Embryonic facial prominence (tissue), 1 donor: ENCODE data around the gene ARSJ.
A peak's percentile ranks its signal among the peaks of the same experiment; 100 is the strongest.
"Not testable (repeated sequence)": the region's sequence is repeated elsewhere in the genome, so short reads cannot be mapped to it uniquely, and the experiment has no call there.

Source experiments
- DNase-seq: peaks from one replicate; pipeline ENCODE4 v3.0.0-alpha.2; 2016; ENCODE audit errors: extremely low spot score

ARSJ gene

DNA sequence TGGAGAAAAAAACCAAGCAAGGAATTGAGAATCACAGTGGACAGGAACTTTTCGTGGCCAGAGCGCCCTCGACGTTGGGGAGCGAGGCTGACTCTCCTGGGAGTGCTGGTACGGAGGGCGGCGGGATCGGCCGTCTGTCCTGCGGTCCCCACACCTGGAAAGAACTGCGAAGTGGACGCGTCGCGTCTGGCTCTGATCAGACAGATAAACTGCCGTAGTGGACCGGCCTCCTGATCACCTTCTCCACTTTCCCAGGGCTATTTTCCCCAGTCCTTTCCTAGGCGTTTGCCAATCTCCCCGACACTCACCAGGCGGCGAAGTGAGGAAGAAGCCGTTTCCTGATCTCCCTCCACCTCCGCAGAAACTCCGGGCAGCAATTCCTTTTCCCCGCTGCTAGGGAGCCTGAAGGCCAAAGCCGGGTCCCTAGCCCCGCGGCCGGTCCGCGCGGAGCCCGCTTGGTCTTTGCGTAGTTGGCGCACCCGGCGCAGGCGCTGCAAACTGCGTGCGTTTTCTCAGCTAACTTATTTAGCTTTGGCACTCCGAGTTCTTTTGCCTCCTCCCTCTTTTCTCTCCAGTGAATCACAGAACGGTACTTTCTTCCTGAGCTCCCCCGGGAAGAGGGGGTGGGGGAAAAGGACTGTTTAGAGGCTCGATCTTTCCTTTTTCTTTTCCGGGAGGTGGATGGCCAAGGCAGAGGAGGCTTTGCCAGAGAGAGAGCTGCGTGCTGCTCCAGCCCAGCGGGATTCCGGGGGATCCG lies at the start of gene ARSJ:
TSS of gene ARSJ (minus strand) at position 500 of the 757 bp plus-strand sequence. CDS start 813 bp downstream, outside the sequence.
- peak; percentile 42 for DNase-seq

DNA sequence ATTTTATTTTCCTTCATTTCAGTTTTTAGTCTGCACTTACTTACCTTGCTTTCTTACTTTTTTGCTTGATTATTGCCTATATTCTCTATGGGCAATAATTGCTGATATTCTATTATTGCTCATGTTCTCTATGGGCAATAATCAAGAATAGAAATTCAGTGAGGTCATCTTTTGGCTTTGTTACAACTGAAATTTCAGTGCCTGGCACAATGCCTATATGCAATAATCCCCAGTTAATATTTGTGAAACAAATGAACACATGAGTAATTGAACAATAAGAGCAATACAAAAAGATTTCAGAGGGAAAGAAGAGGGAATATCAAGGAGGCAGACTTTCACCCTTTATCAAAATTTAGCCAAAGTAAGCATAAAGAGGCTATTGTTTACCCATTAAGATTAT lies 48.6 kb upstream of the ARSJ start:
- no peak for DNase-seq

DNA sequence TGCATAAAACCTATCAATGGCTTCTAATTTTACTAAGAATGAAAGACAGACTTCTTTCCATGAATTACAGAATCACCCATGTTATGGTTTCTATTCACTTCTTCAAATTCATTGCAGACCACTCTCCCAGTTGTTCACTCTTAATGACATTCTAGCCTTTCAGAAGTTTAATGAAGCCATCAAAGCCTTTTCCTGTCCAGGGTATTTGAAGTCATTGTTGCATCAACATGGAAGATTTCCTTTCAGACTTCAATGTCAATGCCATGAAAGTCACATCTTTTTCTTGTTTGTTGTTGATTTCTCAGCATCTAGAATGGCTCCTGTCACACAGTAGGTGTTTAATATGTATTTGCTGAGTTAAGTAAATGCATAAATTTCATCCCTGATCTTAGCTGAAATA lies 48.1 kb upstream of the ARSJ start:
- DNase-seq = no peak

DNA sequence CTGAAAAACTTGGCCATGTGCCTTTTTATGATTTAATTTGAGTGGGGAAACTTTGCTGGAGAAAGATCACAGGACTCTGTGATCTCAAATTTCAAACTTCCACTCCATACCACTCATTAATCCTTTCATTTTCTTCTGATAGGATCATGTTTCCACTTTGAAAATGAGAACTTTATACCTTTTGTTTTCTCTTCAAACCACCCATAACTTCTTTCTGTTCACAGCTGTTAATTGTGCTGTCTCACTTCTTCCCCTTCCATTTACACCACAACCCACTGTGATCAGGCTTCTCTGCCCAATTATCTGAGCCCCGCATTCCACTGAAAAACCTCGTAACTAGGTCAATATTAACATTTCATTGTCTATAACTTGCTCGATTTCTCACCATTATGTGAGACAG lies 47.0 kb upstream of the ARSJ start:
- DNase-seq = no peak

DNA sequence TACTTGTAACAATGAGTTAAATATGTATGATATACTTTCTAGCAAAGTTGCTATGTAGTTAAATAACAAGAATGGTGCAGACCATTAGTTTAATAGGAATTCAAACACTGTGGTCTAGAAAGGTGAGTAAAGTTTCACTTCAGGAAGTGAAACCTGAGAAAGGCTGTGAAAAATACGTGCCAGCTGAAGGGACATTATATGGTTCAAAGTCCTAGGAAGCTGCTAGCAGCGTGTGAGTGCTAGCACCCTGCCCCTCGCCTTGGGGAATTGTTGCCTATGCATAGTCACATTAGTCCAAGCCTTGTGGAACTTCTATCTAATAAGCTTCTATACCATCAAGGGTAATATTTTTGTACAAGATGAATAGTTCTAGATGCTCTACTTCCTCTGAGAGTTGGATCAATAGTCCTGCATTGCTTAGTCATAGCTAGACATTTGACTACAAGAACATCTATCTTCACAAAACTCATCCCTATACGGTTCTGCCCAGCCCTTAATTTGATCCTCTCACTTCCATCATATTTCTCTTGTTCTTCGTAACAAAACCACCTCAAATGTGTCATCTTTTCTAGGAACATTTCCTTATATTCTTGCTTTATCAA lies 45.8 kb upstream of the ARSJ start:
- no peak for DNase-seq

DNA sequence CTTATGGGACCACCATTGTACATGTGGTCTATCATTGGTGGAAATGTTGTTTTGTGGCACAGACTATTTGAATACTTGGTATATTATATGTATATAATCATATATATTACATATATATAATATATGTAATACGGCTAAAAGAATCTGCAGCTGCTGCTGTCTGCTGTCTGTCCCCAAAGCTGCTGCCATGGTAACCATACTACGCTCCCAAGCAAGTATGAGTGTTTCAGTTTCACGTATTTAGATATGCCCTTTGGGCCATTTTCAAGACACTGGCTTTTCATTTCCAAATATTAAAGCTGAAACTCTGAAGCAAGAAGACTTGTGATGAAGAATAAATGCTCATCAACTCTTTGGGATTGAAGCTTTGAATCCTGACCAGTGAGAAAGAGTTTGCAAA lies 42.0 kb upstream of the ARSJ start:
- no peak for DNase-seq

DNA sequence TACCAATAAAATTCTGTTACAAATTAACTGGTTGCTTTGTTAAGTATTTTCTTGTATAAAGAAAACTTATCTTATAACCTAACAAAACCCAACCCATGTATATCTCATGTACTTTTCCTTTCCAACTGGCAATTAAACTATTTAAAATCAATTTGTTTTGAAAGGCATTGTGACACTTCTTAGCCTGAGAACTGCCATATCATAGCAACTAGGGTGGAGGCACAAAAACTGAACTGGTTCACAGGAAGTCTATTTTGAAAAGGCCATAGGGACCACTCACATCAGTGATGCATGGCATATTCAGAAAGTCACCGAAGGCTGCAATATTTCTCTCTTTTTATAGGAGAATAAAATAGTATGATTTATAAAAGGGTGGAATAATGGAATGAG lies 40.5 kb upstream of the ARSJ start:
- DNase-seq = no peak

DNA sequence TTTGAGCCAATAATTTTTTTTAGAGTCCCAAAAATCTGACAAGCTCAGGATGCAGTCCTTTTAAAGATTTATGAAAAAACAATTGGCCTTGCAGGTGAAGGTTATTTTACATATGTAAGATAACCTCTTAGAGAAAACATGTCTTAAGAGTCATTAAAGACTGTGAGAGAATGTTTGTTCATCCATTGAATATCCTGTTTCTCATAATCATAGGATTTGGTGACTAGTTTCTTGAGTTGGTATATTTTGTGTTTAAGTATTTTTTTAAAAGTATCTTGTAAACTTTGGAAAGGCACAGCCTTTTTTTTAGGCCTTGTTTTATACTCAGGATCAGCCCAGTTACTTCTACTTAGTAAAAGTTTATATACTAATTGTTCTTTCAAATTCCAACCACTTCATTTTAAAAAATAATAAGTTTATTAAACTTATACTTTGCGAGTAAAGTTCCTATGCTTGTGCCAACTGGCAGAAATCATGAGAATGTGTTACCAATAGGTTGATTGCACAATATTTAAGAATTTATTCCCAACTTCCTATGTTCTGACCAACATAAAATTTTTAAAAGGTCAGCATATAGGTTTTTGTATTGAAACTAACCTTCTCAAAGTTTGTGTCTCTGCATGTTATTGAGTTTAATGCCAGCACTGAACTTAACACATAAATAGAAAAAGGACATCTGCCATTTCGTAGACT lies 40.0 kb upstream of the ARSJ start:
- no peak for DNase-seq

DNA sequence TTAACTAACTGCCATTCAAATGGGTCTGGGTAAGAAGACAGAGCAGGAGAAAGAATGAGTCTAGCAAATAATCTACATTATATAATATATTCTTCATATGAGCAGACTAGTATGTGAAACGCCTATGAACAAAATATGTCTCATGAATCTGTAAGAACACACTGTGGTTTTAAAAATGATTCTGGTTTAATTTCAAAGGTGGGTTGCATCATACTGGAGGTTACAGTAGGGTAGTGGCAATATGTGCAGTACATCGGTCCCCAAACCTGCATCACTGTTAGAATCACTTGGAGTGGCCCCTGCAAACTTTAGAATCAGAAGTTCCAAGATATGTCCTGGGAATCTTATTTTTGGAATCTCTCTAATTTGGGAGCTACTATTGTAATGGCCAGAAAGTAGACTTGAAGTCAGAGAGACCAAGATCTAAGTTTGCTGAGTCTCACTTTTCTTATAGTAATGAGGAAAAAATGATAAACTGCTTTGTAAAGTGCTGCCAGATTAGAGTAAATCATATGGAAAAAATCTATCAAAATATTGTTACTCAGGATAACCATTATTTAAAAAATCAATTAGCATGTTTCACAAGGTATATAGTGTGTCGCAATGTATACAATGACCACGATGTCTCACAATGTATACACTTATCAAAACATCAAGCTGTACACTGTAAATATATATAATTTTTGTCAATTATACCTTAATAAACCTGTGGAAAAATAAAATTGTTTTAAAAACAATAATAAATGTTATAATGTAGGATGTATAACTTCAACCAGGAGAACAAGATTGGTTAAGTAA lies 37.9 kb upstream of the ARSJ start:
- DNase-seq = no peak

DNA sequence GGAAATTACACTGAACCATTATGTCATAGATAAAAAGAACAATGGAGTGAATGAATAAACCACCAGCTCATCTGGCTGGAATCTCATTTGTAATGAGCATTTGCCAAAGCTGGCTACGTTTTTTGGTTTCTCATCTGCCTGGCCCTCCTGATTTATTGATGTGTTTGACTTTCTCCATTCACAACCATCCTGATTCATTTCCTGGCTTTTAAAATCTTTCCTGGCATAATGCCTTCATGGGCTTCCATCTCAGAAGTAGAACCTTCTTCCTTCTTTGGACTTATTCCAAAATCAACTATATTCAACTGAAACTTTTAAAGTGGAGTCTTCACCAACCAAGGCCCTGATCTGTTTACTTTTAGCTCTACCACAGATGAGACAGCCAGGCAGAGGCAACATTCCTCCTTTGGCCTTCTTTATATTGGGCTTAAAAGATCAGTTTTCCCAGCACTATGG lies 36.0 kb upstream of the ARSJ start:
- no peak for DNase-seq

DNA sequence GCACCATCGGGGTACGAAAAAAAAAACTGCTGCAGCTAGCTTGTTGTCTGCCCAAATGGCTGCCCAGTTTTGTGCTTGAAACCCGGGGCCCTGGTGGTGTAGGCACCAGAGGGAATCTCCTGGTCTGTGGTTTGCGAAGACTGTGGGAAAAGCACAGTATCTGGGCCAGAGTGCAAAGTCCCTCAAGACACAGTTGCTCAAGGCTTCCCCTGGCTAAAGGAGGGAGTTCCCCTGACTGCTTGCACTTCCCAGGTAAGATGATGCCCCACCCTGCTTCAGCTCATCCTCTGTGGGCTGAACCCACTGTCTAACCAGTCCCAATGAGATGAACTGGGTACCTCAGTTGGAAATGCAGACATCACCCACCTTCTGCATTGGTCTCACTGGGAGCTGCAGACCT lies 33.8 kb upstream of the ARSJ start:
- DNase-seq = not testable (repeated sequence)

DNA sequence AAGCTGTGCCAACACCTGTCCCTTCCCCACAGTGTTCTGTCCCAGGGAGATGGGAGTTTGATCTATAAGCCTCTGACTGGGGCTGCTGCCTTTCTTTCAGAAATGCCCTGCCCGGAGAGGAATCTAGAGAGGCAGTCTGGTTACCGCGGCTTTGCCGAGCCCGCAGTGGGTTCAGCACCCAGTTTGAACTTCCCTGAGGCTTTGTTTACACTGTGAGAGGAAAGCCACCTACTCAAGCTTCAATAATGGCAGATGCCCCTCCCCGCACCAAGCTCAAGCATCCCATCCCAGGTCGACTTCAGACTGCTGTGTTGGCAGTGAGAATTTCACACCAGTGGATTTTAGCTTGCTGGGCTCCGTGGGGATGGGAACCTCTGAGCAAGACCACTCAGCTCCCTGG lies 33.3 kb upstream of the ARSJ start:
- DNase-seq = no peak

DNA sequence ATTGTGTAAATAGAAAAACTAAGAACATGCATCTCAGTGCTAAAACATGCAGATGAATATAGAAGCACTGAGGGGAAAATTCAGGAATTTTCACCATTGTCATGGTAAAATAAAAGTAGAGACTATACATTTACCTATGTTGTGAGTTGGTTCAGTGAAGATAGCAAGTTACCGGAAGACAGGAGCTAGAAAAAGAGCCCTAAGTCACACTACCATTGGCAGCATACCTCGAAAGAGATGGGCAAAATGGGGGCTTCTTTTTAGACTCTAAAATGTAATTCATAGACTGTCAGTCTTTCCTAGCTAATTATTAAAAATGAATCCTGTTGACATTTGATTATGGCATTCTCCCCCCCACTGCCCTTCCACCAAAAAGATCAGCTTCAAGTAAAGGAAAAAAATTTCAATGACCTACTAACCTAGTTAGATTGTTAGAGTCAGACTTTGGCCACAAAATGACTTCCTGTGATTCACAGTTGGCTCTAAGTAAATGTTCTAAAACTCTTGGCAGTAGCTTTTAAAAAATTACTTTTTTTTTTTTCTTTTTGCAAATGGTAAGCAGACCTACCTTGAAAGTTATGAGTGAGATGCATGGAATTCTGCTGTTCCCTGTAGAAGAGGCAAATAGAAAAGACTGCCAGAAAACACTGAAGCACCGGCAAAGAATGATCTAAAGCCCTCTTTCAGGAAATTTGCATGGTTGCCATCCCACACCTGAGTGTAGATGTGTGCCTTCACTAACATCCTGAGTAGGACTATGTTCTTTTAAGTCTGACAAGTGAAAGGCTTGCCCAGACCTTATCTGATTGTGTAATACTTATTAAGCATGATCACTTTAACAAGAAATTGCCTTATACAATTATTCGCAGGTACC lies 26.4 kb upstream of the ARSJ start:
- DNase-seq = no peak

DNA sequence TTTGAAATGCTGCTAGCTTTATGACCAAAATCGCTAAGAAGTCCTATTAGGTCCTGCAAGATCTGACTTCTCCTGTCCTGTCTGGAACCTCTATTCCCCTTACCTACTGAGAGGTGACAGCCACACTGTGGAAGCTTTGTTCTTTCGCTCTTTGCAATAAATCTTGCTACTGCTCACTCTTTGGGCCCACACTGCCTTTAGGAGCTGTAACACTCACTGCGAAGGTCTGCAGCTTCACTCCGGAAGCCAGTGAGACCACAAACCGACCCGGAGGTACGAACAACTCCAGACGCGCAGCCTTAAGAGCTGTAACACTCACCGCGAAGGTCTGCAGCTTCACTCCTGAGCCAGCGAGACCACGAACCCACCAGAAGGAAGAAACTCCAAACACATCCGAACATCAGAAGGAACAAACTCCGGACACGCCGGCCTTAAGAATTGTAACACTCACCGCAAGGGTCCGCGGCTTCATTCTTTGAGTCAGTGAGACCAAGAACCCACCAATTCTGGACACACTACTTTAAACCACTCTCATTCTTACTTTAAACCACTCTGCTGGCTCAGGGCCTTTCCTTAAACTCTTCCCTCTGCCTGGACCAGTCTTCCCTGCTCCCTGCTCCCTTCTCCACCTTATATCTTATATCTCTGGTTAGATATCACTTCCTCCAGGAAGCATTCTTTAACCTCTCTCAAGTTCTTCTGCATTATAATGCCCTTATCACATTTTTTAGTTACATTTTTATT lies 25.2 kb upstream of the ARSJ start:
- DNase-seq = not testable (repeated sequence)

DNA sequence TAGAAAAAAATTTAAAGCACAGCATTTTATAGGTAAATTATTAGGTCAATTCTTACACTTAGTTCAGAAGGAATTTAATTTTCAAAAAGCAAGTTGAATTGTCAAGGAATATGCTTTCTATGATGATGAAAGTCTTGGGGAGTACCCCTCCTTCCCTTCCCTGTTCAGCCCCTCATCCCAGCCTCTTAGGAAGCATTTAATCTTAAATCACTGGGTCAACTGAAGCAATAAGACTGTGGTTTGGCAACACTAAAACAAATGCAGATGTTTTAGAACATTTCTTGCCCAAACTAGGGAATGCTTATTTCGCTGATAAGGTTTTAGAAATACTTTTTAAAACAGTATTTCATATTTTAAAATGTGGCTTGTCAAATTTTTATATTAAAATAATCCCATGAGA lies 19.1 kb upstream of the ARSJ start:
- DNase-seq = no peak

DNA sequence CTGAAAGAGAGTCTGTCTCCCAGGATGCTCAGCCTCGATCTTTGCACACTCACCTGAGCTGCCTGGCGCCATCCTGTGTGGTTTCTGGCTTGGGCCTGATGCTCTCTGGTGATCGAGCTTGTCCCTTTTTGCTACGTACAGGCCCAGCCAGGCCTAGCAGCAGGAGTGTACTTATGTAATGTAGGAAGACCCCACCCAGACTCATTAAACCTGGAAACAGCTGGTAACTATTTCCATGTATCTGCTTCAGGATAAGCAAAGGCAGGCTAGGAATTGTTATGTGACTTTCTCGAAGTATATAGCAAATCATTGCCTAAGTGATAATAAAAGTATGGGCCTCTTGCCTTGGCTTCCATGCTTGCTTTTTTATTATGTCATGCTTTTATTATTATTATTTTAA lies 18.6 kb upstream of the ARSJ start:
- no peak for DNase-seq

DNA sequence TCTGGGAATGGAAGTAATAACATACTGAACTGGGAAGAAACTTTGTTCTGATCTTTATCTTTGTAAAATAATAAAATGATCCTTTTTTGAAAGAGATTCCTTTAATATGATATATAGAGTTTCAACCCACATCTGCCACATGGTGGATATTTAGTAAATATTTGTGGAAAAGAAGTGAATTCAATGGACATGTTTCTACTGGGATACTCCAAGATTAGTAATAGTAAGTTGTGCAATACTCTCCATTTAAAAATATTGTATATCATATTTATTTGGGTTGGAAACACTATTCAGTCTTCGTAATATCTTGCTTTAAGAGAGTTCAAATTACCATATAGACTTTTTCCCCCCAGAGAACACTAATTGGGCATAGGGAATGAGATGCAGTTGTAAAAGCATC lies 17.8 kb upstream of the ARSJ start:
- no peak for DNase-seq

DNA sequence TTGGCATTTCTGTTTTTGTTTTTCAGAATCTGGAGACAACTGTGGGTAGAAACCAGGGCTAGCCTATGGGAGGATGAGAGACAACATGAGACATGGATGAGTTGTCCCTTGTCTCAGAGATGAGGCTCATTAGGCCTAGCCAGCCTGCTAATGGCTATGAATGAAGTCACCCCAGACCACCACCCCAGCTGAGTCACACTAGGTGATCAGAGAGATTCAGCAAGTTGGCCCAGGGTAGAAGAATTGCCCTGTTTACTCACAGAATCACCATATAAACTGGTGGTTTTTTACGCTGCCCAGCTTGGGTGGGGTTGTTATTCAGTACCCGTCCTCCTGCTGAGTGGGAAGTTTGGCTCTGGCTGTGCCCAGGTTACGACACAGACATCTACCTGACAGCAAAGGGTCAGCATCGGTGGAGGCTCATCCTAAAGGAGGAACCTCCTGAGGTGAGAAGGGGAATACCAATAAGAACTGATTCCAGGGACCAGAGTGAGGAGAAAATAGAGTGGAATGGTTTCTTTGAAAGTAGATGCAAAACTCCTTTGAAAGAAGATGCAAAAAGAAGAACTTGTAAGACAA lies 17.2 kb upstream of the ARSJ start:
- DNase-seq = no peak

DNA sequence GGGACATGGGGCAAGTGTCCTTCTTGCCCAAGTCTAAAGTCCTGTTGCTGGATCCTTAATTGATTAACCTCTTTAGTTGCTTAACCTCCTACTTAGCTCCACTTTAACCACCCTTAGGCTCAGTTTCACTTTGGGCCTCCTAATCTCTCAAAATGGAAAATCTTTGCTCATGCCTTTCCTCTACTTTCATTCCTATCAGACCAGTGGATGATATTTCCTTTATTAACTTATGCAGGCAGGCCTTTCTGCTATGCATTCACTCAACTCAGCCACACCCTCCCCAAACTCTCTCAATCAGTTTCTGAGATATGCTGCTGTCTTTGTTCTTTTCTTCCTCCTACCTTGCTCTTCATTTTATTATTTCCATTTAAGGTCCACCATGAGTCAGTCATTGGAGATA lies 14.4 kb upstream of the ARSJ start:
- DNase-seq = no peak

DNA sequence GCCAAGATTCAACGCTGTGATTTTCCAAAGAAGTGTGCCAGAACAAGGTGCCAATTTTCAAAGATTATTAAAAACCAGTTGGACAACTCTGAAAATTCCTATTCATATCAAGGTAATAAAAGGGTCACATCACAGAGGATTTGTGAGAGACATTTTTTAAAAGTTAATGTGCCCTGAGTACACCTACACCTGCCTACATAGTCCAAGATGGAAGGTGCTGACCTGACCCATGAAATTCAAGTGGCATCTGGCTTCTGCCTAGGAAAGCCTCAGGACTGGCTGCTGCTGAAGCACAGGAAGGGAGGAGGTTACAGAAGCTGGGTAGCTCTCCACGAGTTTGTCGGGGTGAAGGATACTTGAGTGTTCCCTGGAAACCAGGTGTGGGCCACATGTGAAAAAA lies 11.4 kb upstream of the ARSJ start:
- DNase-seq = no peak
